Adrenal gland (tissue), 12 donors: Measurements from ENCODE around the gene RFT1. TPM values are rescaled to one million over a fixed set of nuclear protein-coding genes. Genes with fewer than 3 reads are reported as not detected.

Experiments used
- DNase-seq, 7 donors: peaks; one replicate each; pipeline ENCODE4 v3.0.0-alpha.2; 2019 to 2020
- H3K27ac ChIP-seq, 5 donors: fragments of 200-600 bp; sonication (generic) in 4 of 5; 1 replicate in 3 of 5; 2 replicates in 2 of 5; pipeline versions ENCODE4 v1.5.1 to v1.8.0; 2016 to 2020; ENCODE audit warnings: mild to moderate bottlenecking in 1 of 5
- H3K27me3 ChIP-seq: fragments of 200-600 bp; 2 replicates; pipeline ENCODE4 v1.8.0; 2021
- H3K36me3 ChIP-seq, 2 donors: fragments of 200-600 bp; replicated peaks in 1 of 2; 1 replicate in 1 of 2; 2 replicates in 1 of 2; pipeline versions ENCODE4 v1.5.1 to v1.8.0; 2018 to 2022
- H3K4me1 ChIP-seq, 2 donors: fragments of 200-600 bp; replicated peaks in 1 of 2; 1 replicate in 1 of 2; 2 replicates in 1 of 2; pipeline versions ENCODE4 v1.5.1 to v1.8.0; 2018 to 2021
- H3K4me3 ChIP-seq, 4 donors: fragments of 200-600 bp; sonication (generic) in 3 of 4; one replicate each; pipeline ENCODE4 v1.5.1; 2016 to 2018
- H3K9me3 ChIP-seq, 3 donors: fragments of 200-600 bp; sonication (generic) in 1 of 3; replicated peaks in 1 of 3; 1 replicate in 2 of 3; 2 replicates in 1 of 3; pipeline versions ENCODE4 v1.5.1 to v1.8.0; 2016 to 2021
- CTCF ChIP-seq, 6 experiments: fragments of 450-650 bp in 4 of 6; fragments of 200-600 bp in 2 of 6; sonication (generic) in 1 of 6; IDR thresholded peaks; 1 replicate in 5 of 6; 2 replicates in 1 of 6; pipeline versions ENCODE4 v1.5.1 to v1.8.0; 2016 to 2021; ENCODE audit warnings: antibody characterized with exemption in 6 of 6, mild to moderate bottlenecking in 2 of 6, moderate library complexity in 1 of 6
- POLR2A ChIP-seq, 2 donors: fragments of 450-650 bp; IDR thresholded peaks; one replicate each; pipeline ENCODE4 v1.6.1; 2017; ENCODE audit warnings: antibody characterized with exemption in 2 of 2, mild to moderate bottlenecking in 2 of 2, moderate library complexity in 1 of 2
- whole genome bisulfite sequencing, 4 donors: extraction: QIAGEN DNeasy Blood & Tissue Kit in 2 of 4; methylation state at CpG; one replicate each; pipeline versions ENCODE4 v1.1.5 to v1.1.7; 2013 to 2017; 5-methylcytosine and 5-hydroxymethylcytosine counted together
- intact Hi-C, 2 donors: fragments of 100-400 bp; cut with DNase I; formaldehyde crosslinking; loops; one replicate each; pipeline versions ENCODE4 v1.14.1 to v1.15.0; 2022 to 2023
- polyA plus RNA-seq, 3 donors: library from polyadenylated mRNA; stranded (reverse); fragments of 200-250 nt in 2 of 3; fragments of 350-450 nt in 1 of 3; fragmentation: Illumina TruSeq in 1 of 3; extraction: RNeasy Lipid Tissue Mini Kit (QIAGEN cat#74804) in 1 of 3; gene quantifications; one replicate each; pipeline ENCODE4 v1.2.3, GENCODE V29; 2013 to 2014
- total RNA-seq, 9 donors: library from RNA; depleted of rRNA in 4 of 9; stranded (reverse); fragments of >200 nt in 4 of 9; fragments of 120-200 nt in 1 of 9; fragmentation: NEBNext Ultra II Directional in 1 of 9; extraction: Animal tissue kit (Norgen Biotek cat#: 25700) in 1 of 9; gene quantifications; one replicate each; pipeline versions ENCODE4 v1.1.0 to v1.2.4, GENCODE V29; 2013 to 2023
- donor health status: healthy with polysubstance abuse.
- donor health status: Bipolar disorder and iron deficiency.
- donor health status: DM: yes; HTN: yes; CAD: no.
- donor health status: DM: no; HTN: no; CAD: no.
- donor health status: DM: no; HTN: no; CAD: no.
- donor health status: DM: yes; HTN: yes; CAD: no.

Gene RFT1
- total and polyA plus RNA-seq, 12 donors: 6.7 to 34.5 (median 20.4) TPM

GRCh38 chr3:53175613-53176540, 45.6 kb upstream of the RFT1 start:
- Histone ChIP-seq H3K9me3 (no peaks in the 10 kb centered on the region), H3K27me3 (no peaks in the 10 kb centered on the region), H3K27ac (peak overlapping the region in 2 of 5 donors; percentile 16 to 35), H3K4me1 (peaks cover 24 to 40% of the 10 kb centered on the region in 2 donors), H3K4me3 (no peak overlapping the region), H3K36me3 (peaks cover 0 to 27% of the 10 kb centered on the region in 2 donors)
- intact Hi-C loops: no loop called here
- no peak for TF ChIP-seq POLR2A (IDR thresholded peaks at IDR 0.05)
- no peak for TF ChIP-seq CTCF (IDR thresholded peaks at IDR 0.05)
- WGBS, 4 donors: 55 to 75% (median 64%) methylated on average over 7 to 9 of the region's 9 CpGs
- DNase-seq: peak in 2 of 7 donors; percentile 59 to 70

- peak overlapping the region in 1 of 5 donors; percentile 6 for H3K27ac ChIP-seq
- H3K4me1 ChIP-seq: peaks cover 24 to 46% of the 10 kb centered on the region in 2 donors
- 69 to 79% (median 72%) methylated on average over 4 to 9 of the region's 9 CpGs for whole genome bisulfite sequencing, 4 donors
- TF ChIP-seq POLR2A (IDR thresholded peaks at IDR 0.05): no peak
- TF ChIP-seq CTCF (IDR thresholded peaks at IDR 0.05): no peak
- intact Hi-C loops: no loop called here
- H3K4me3 ChIP-seq: no peak overlapping the region
- peaks cover 0 to 17% of the 10 kb centered on the region in 2 donors for H3K36me3 ChIP-seq
- H3K27me3 ChIP-seq: no peaks in the 10 kb centered on the region
- DNase-seq: no peak
- no peaks in the 10 kb centered on the region for H3K9me3 ChIP-seq
Measured at GRCh38 chr3:53174346-53175250, 44.4 kb upstream of the RFT1 start.

- intact Hi-C loops: no loop called here
- peaks cover 0 to 2% of the 10 kb centered on the region in 2 donors for H3K36me3 ChIP-seq
- no peak for DNase-seq
Measured at GRCh38 chr3:53173107-53173506, 42.9 kb upstream of the RFT1 start.

More at GRCh38 chr3:53173107-53173506, 42.9 kb upstream of the RFT1 start:
- no peak overlapping the region for H3K4me3 ChIP-seq
- H3K27me3 ChIP-seq: no peaks in the 10 kb centered on the region
- 48 to 64% (median 50%) methylated on average over 2 to 5 of the region's 5 CpGs for WGBS, 4 donors
- H3K9me3 ChIP-seq: no peaks in the 10 kb centered on the region
- TF ChIP-seq POLR2A (IDR thresholded peaks at IDR 0.05) (no peak), CTCF (IDR thresholded peaks at IDR 0.05) (no peak)
- H3K27ac ChIP-seq: peak overlapping the region in 1 of 5 donors; percentile 90
- H3K4me1 ChIP-seq: peaks cover 33 to 56% of the 10 kb centered on the region in 2 donors
